Measurements from ENCODE around the gene ZRANB1.
"Not testable (repeated sequence)": the region's sequence is repeated elsewhere in the genome, so short reads cannot be mapped to it uniquely, and the experiment has no call there.

The ZRANB1 gene

GRCh38 chr10:124941823-124942222, at the start of gene ZRANB1:
Gene ZRANB1 (plus strand): TSS chr10:124942123. CDS start chr10:124942494, 371 bp downstream.
- no peak for DNase-seq (ENCODE audit: low read depth in 2 of 2, low spot score in 1 of 2)

DNA sequence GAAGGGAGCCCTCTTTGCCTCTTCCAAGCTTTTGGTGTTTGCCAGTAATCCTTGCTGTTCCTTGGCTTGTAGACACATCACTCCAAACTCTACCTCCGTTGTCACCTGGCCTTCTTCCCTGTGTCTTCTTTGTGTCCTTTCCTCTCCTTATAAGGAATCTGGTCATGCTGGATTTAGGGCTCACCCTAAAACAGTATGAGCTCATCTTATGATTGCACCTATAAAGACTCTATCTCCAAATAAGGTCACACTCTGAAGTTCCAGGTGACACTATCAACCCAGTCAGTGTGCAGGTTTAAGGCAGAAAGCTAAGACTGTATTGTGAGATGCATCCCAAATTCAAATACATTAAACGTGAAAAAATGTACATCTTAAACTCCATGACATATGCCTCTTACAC, 49.0 kb upstream of the ZRANB1 start:
- DNase-seq (ENCODE audit: low read depth in 2 of 2, low spot score in 1 of 2) = no peak

- DNase-seq (ENCODE audit: low read depth in 2 of 2, low spot score in 1 of 2) = no peak
These were observed 47.2 kb upstream of the ZRANB1 start for GRCh38 chr10:124894569-124895215.

DNA sequence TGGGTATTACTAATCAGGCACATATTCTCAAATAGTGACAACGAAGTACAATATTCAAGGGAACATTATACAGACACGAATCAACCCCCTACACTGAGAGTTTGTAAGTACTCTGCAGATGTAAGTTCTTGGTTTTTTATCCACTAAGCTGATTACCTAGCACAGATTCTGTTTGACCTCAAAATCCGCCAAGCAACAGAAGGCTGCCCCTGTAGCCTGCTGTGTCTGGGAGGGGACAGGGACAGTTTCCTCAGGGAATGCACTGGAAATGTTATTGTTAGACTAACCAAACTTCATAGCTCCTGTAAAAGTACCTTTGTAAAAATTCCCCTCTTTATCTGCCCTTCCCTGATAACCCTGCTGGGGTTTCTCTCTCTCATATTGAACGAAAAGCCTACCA, 45.2 kb upstream of the ZRANB1 start:
- DNase-seq (ENCODE audit: low read depth in 2 of 2, low spot score in 1 of 2) = no peak

GRCh38 chr10:124898471-124898870, 43.5 kb upstream of the ZRANB1 start:
- DNase-seq (ENCODE audit: low read depth in 2 of 2, low spot score in 1 of 2) = no peak

DNA sequence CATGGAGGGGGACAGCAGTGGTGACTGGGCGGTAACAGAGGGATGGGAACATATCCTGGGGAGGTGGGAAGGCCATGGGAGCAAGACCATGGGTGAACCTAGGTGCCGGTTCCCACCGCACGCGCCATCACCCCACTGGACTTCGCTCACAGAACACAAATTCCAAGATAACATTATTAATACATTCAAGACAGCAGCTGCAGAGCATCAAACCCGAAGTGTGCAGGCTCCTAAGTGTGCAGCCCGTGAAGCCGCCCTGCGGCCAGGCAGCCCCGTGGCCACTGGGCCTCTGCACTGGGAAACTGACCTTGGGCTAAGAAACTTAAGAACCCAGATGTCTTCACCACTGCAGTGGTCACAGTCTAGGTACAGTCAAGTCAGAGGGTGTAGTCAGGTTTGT, 42.8 kb upstream of the ZRANB1 start:
- DNase-seq (ENCODE audit: low read depth in 2 of 2, low spot score in 1 of 2) = no peak

DNA sequence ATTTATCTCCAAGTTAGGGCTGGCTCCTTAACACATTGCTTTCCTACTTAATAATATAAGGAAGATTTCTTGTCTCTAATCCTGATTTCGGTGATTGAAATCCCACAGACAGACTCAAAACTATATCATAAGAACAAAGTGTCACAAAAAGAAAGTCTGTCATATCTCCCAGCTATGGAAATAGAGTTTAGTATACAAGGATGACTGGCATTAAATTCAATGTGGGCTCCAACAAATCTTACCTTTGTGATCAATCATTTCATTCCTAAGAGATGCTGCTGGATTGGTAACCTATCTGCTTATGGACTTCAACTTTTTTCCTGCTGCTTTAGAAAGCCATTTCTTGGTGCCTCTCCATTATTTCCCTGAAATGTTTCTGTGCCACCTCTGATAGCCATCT, 39.5 kb upstream of the ZRANB1 start:
- DNase-seq (ENCODE audit: low read depth in 2 of 2, low spot score in 1 of 2) = no peak

DNA sequence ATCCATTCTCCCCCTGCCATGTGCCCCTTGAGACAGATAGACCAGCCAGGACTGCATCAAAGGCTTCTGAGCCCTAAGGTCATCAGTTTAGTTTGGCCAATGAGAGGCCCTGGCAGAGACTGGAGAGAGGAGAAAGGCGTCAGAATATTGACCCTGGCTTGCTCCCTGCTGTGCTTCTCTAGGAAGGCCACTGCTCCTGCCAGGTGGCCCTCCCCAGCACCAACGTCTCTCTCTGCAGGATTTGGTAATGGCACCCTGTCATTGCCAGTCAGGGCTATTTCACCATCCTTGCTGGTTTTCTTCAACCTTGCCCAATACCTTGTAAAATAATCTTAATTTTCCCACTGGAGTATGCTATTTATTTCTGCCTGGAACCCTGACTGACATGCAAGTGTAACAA, 38.8 kb upstream of the ZRANB1 start:
- no peak for DNase-seq (ENCODE audit: low read depth in 2 of 2, low spot score in 1 of 2)

DNA sequence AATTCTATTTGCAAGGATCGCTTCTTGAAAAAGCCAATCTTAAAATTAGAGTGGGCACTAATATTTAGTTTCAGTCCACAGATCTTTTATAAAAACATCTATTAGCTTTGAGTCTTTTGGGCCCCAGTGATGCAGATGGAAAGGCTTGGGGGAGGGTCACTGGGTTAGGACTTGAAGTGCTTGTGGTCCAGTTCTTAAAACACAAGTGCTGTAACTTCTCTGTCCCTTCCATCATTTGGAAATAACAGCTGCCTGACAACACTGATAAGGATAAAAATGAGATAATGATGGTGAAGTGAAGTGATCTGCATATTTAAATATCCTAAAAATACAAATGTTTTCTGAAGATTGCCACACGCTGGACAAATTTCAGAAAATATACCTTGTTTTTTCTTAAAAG, 37.1 kb upstream of the ZRANB1 start:
- no peak for DNase-seq (ENCODE audit: low read depth in 2 of 2, low spot score in 1 of 2)

GRCh38 chr10:124906551-124907001, 35.3 kb upstream of the ZRANB1 start:
- DNase-seq (ENCODE audit: low read depth in 2 of 2, low spot score in 1 of 2) = no peak

- DNase-seq (ENCODE audit: low read depth in 2 of 2, low spot score in 1 of 2) = no peak
These were observed 32.4 kb upstream of the ZRANB1 start for GRCh38 chr10:124909563-124909962.

- no peak for DNase-seq (ENCODE audit: low read depth in 2 of 2, low spot score in 1 of 2)
These were observed 30.5 kb upstream of the ZRANB1 start for GRCh38 chr10:124911124-124912067.

DNA sequence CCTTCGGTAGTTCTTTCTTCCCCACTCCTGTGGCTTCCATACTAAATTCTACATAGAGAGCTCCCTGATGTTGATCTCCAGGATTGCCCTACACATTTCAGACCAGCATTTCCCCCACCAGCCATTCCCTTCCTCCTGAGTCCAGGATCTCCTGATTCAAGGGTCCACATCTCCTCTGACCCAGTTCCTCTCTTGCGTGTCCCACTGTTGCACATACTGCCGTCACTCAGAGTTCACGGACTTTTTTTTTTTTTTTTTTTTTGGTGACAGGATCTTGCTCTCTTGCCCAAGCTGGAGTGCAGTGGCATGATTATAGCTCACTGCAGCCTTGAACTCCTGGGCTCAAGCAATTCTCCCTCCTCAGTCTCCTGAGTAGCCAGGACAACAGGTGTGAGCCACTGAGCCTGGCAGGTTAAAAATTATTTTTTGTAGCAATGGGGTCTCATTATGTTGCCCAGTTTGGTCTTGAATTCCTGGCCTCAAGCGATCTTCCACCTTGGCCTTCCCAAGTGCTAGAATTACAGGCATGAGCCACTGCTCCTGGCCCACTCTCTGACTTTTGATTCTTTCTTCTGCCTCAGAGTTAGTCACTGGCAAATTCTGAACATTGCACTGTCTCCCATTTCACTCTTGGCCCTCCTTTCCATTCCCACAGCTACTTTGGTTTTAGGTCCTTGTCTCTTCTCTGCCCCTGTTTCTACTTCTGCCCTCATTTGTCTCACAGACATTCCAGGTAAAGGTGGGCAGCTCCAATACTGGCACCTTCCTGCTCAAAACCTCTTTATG, 29.6 kb upstream of the ZRANB1 start:
- no peak for DNase-seq (ENCODE audit: low read depth in 2 of 2, low spot score in 1 of 2)

DNA sequence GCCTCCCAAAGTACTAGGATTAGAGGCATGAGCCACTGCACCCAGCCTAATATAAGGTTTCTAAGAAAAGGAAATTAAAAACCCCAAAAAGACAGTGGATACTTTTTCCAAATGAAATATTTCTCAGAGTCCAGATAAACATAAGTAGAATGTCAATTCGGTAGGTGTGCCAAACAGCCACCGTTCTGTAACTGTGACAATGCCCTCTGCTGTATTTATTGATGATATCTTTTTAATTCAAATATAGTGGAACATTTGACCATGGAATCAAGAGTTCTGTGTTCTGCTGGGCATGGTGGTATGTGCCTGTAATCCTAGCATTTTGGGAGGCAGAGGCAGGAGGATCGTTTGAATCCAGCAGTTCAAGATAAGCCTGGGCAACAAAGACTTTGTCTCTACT, 28.8 kb upstream of the ZRANB1 start:
- no peak for DNase-seq (ENCODE audit: low read depth in 2 of 2, low spot score in 1 of 2)

DNA sequence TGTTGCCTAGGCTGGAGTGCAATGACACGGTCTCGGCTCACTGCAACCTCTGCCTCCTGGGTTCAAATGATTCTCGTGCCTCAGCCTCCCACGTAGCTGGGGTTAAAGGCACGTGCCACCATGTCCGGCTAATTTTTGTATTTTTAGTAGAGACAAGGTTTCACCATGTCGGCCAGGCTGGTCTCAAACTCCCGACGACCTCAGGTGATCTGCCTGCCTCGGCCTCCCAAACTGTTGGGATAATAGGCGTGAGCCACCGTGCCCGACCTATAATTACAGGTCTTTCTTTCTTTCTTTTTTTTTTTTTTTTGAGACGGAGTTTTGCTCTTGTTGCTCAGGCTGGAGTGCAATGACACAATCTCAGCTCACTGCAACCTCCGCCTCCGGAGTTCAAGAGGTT, 27.5 kb upstream of the ZRANB1 start:
- not testable (repeated sequence) for DNase-seq (ENCODE audit: low read depth in 2 of 2, low spot score in 1 of 2)

- DNase-seq (ENCODE audit: low read depth in 2 of 2, low spot score in 1 of 2) = no peak
These were observed 25.8 kb upstream of the ZRANB1 start for GRCh38 chr10:124916098-124916584.

DNA sequence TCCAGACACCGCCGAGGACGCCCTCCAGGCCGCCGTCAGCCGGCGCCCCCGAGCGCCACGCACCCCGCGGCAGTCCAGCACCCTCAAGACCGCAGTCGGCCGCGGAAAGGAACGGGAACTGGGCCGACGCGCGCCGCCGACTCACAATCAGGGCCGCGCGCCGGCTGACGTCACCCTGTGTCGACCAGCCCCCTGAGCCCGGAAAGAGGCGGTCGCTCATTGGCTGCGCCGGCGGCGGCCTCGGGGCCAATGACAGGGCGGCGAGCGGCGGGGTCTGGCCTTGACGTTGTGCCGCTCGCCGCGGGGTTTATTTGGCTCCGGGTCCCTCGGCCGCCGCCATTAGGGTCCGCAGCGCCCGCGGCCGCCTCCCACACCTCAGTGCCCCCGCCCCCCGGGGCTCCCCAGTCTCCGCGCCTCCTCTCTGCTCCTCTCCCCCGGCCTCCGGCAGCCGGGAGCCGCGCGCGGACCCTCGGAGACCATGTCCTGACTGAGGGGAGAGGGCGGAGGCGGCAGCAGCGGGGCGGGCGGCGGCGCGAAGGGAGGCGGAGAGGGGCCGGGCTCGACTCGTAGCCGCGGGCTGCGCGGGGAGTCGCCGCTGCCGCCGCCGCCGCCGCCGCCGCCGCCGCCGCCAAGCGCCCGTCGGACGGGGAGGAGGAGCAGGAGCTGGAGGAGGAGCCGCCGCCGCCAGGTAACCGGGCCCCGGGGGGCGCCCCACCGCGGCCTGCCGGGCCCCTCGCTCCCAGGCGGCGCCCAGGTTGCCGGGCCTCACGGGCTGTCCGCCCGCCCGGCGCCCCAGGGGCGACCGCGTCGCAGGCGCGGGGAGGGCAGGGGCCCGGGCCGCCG, 25.1 kb upstream of the ZRANB1 start:
- DNase-seq (ENCODE audit: low read depth in 2 of 2, low spot score in 1 of 2) = peak; percentile 92

GRCh38 chr10:124917428-124918190, 24.3 kb upstream of the ZRANB1 start:
- peak in 1 of 2 donors; percentile 14 for DNase-seq (ENCODE audit: low read depth in 2 of 2, low spot score in 1 of 2)

- no peak for DNase-seq (ENCODE audit: low read depth in 2 of 2, low spot score in 1 of 2)
These were observed 23.6 kb upstream of the ZRANB1 start for GRCh38 chr10:124918191-124918830.
